HG03135 (cell line): ENCODE results near the gene APOBEC3A.

ENCODE experiments used
- ATAC-seq: cut with Tn5 transposase; IDR thresholded peaks from one replicate; pipeline ENCODE4 v1.9.1; 2021; ENCODE audit warnings: mild to moderate bottlenecking, moderate library complexity; ENCODE audit not compliant: unreplicated experiment

APOBEC3A gene

DNA sequence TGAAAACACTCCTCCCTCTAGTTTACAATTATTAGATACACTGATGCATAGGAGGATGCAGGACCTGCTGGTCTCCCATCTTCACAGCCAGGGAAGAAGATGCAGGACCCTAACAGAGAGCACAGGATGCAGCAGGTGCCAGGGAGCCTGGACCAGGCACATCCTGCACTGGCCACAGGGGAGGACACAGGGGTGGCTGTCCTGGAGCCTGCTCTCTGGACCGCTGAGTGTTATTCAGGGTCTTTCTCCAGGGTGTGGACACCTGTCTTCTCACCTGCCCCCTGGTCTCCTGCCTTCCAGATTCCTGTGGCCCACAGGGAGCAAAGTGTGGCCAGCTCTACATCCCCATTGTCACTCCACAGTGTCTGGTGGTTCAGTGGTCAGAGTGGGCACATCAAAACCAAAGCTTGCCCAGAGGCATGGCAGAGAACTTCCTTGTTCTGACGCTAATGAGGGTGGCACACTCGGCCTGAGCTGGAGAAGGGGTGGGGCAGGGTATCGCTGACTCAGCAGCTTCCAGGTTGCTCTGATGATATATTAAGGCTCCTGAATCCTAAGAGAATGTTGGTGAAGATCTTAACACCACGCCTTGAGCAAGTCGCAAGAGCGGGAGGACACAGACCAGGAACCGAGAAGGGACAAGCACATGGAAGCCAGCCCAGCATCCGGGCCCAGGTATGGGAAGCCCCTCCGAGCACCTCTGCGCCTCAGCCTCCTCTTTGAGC, at the start of gene APOBEC3A:
Gene APOBEC3A, plus strand, starts transcription at position 564 of the 725 bp plus-strand sequence. Its CDS starts 83 bp downstream, at position 647.
- no peak for ATAC-seq

DNA sequence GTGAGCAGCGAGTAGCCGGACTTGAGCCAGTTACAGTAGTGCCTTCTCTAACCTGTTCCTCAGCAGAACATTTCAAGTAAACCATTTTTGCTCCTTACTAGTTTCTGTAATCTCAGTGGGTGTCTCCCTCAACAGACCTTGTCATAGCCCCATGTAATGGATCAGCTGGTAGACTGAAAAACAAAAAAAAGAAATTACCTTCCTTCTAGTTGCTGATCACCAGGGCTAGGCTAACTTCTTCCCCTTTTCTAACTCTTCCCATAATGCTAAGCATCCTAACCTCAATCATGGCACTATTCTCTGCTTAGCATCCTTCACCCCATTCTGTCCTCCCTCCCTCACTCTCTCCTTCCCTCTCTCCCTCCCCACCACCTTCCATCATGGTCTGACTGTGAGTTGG, 49.6 kb upstream of the APOBEC3A start:
- ATAC-seq, result no peak

DNA sequence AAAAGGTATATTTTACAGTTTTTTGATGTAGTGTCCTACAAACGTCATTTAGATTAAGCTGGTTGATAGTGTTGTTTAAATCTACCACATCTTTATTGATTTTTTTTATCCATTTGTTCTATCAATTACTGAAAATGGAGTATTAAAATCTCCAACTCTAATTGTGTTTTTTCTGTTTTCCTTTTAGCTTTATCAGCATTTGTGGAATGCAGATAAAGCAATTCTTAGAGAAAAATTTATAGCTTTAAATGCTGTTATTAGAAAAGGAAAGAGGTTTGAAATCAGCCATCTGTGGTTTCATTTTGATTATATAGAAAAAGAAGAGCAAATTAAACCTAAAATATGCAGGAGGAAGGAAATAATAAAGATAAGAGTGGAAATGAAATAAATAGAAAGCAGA, 46.0 kb upstream of the APOBEC3A start:
- ATAC-seq, result no peak

DNA sequence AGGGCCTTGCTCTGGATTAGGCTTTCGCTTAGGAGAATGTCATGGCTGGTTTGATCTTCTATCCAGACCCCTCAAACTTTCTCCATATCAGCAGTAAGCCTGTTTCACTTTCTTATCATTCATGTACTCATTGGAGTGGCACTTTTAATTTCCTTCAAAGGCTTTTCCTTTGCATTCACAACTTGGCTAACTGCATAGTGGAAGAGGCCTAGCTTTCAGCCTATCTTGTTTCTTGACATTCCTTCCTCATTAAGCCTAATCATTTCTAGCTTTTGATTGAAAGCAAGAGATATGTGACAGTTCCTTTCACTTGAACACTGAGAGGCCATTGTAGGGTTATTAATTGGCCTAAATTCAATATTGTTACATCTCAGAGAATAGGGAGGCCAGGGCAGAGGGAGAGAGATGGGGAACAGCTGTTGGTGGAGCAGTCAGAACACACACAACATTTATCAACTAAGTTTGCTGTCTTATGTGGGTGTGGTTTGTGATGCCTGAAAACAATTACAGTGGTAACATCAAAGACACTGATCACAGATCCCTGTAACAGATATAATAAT, 37.7 kb upstream of the APOBEC3A start:
- ATAC-seq, result no peak

DNA sequence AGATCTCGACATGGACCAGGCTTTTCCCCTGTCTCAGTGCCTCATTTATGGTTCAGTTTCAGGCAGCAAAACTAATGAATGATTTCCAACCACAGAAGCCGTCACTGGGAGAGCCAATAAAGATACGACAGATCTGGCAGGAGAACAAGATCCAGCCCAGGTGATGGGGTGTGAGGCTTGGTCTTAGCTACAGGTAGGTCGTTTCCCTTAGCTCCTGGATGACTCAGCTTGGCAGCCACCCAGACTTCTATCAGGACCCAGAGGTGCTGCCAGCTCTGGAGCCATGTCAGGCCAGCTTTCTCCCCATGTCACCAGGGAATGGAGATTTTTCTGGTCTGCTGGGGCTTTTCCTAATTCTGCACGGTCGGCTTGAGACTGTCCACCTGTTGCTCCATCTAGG, 36.3 kb upstream of the APOBEC3A start:
- no peak for ATAC-seq

DNA sequence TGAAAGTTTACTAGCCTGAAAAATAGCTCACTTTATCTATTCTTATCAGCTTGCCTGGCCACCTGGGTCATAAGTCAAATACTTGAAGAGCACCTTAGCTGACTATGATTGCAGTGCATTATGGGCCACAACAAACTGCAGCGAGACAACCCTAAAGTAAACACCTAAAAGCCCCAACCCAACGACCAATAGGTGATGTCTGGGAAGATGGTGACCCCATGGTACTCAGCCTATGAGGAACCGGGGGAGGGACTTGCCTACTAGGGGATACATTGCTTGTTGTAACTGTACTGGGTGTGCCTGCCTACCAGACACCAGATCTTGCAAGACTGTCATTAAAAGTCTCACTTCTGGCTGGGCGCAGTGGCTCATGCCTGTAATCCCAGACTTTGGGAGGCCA, 35.6 kb upstream of the APOBEC3A start:
- ATAC-seq, result no peak

DNA sequence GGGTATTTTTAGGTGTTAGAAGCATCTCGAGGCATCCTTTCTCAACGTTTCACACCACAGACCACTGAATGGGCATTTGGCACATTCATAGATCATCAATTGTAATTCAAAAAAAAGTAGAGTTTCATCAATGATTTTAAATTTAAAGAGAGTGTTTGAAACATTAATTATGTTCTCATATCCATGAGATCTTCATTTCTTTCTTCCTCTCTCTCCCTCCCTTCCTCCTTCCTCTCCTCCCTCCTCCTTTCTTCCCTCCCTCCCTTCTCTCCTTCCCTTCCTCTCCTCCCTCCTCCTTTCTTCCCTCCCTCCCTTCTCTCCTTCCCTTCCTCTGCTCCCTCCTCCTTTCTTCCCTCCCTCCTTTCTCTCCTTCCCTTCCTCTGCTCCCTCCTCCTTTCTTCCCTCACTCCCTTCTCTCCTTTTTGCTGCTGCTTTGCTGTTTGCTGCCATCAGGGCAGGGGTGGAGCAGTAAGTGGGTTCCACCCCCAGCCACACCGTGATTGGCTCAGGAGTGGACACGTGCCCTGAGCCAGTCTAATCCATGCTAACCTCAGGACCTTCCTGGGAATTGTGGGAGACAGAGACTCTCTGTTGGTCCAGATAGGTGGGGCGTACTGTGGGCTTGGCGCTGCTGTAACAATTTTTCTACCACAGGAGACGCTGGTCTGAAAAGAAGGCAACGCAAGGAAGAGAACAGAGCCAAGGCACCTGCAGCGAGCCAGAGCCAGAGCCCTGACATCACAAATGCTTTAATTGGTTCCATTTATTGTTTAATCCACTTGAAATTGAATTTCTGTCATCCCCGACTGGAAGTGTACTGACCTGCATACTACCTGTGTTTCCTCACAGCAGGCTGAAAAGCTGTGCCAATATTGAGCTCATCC, 33.7 kb upstream of the APOBEC3A start:
- no peak for ATAC-seq

DNA sequence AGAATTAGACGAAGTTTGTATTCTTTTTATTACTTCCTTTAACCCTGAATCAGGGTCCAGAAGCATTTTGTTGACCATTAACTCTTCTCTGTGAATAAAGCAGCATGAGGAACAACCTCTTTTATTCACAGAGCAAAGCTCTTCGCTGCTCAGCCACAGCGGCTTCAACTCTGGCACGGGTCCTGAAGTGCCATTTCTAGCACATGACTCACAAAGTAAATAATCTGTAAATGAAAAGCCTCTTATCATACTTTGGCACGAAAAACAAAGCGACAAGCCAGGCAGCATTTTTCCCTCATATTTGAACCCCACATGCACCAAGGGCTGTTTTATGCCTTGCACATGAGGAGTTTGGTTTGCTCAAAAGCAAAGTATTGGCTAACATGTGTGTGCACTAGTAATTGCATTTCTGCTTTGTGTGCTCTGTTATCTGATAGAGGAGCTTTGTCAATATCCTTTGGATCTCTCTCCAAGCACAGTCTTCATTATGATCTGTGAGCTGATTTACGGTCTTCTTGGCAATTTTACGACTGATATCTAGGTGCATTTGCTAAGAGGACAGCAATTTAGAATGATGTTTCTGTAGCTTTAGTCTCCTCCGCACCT, 33.0 kb upstream of the APOBEC3A start:
- no peak for ATAC-seq

DNA sequence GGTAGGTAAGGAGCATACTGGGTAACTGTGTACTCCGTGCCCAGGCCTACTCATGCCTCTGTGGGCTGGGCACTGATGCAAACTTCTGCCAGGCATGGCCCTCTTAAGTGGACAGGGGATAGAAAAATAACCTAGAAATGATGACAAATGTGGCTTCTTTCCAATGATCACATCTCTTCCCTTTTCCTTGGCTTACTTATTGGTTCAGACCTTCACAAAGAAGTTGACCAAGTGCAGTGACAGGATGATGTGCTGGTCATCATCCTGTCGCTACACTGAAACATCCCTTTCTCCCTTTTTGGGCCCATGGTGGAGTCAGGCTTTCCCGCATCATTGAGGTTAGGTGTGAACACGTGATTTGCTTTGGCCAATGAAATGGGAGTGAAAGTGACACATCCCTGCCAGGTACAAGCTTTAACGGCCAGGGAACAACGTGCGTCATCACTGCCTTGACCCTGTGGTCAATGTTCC, 31.8 kb upstream of the APOBEC3A start:
- no peak for ATAC-seq

DNA sequence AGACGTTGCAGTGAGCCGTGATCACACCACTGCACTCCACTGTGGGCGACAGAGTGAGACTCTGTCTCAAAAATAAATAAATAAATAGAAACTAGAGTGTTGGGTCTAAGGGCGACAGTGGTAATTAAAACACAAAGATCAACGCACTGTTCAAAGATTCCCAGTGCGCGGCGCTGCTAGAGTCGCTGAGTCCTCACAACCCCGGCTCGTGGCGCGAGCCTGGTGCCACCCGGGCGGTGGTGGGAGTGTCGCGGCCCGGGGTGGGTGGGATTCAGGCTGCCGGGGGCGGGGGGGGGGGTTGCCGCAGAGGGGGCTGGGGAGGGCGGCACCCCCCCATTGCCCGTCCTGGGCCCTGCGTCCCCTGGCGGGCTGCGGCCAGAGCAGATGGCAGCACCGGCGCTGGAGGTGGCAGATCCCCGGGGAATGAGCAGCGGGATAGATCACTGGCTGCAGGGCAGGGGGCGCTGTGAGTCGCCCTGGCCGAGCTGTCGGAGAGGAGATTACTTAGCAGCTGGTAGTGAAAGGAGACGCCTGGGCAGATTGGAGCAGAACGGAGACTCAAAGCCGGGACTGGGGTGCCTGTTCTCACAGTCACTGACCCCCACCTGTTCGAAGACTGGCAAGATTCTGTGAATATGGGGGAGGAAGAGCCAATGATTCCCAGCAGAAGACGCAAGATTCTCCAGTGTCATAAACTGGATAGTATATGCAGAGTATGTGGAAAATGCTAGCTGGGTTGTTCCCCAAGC, 30.2 kb upstream of the APOBEC3A start:
- no peak for ATAC-seq

DNA sequence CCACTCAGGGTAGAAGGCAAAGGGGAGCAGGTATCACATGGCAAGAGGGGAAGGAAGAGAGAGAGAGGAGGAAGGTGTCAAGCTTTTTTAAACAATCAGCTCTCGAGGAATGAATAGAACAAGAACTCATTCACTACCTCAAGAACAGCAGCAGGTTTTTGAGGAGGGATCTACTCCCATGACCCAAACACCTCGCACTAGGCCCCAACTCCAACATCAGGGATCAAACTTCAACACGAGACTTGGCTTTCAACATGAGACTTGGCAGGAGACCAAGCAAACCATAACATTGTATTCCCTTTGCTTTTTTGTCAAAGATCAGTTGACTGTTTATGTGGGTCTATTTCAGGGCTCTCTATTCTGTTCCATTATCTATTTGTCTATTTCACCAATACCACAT, 26.9 kb upstream of the APOBEC3A start:
- ATAC-seq, result no peak

DNA sequence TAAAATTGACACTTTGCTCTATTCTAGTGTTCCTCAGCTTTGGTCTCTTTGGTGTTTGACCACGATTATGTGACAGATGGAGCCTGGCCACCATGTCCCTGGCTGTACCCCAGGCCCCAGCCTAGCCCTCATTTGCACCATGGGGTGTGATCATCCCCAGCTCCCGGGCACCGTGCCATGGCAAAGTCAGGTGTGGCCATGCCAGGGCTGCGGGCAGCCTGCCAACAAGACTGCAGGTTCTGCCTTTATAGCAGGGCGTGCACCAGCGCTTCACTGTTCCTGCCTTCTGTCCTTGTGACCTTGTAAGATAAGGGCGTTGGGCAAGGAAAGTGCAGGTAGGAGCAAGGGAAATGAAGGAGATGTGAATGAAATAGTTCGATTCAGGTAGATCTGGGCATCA, 22.4 kb upstream of the APOBEC3A start:
- no peak for ATAC-seq

DNA sequence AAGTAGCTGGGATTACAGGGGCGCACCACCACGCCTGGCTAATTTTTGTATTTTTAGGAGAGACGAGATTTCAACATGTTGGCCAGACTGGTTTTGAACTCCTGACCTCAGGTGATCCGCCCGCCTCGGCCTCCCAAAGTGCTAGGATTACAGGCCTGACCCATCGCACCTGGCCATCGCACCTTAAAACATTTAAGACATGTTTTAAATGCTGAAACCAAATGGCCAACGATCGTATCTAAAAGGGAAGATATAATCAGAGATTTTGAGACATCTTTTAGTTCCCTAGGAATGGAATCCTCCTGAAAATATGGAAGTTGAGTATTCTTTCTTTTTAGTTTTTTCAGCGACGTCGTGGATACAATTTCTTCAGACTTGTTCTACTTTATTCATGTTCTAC, 21.8 kb upstream of the APOBEC3A start:
- ATAC-seq, result no peak

DNA sequence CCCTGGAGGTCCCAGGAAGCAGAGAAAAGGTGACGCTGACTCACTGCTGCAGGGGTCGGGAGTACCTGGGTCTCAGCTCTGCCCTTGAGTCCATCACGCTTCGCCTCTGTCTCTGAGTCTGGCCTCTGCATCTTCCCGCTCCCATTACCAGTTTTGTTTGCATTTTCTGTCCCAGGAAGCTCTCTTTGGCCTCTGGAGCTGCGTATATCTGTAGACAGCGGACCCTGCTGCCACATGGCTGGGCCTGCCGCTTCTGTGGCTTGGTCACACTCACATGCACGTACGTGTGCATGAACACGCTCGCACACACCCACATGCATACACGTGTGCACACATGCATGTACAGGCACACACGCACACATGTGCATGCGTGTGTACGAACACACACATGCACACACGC, 20.8 kb upstream of the APOBEC3A start:
- no peak for ATAC-seq

DNA sequence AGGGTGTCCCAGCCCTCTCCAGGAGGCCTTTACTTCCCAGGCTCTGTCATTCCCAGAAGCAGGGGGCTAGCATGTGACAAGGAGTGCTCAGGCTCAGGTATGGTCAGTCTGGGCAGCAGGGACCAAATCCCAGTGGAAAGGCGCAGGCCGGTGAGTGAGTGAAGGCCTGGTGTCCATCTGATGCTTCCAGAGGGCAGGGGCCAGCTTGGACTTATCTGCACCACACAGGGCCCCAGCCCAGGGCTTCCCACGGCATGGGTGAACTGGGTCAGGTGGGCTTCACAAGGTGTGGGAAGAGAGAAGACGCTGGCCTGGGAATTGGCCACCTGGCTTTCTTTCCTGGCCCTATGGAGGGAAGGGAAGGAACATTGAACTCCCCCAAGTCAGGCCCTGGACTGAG, 20.4 kb upstream of the APOBEC3A start:
- ATAC-seq, result no peak

DNA sequence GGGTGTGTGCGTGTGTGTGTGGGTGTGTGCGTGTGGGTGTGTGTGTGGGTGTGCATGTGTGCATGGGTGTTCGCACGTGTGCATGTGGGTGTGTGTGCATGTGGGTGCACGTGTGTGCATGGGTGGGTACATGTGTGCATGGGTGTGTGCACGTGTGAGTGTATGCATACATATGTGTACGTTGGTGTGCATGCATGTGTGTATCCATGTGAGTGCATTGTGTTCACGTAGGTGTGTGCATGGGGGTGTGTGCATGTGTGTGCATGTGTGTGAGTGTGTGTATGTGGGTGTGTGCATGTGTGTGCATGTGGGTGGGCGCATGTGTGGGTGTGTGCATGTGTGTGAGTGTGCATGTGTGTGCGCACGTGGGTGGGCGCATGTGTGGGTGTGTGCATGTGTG, 19.9 kb upstream of the APOBEC3A start:
- ATAC-seq, result no peak

DNA sequence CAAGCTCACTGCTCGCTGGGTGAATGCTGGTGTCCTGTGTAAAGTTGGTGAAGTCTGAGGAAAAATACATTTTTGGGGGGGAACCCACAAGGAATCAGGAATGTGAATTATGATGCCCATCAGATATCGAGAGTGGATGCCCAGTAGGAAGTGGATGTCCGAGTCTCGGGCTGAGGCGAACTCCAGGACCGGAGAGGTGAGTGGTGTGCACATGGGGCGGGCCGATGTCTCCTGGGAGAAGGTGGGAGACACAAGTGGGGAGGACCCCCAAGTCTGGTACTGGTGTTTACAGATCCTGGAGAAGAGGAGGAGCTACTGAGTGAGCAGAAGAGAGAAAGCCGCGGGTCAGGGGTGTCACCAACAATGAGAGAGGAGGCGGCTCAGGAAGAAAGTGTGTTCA, 19.2 kb upstream of the APOBEC3A start:
- ATAC-seq, result no peak

DNA sequence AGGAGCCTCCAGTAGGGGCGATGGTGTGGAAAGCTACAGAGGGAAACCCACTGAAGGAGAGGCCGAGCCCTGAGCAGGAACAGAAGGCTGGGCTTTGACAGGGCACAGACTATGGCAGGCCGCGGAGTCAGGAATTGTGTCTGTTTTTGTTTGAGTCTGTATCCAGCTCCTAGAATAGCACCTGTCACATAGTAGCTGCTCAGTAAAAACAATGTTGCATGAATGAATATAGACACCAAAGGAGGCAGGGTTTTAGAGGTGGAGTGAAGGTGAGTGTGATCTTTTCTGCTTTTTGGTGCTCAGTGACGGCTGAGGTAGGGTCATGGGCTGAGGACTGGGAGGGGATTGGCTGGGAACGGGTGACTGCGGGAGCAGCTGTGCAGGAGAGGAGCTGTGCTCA, 18.5 kb upstream of the APOBEC3A start:
- ATAC-seq, result no peak

DNA sequence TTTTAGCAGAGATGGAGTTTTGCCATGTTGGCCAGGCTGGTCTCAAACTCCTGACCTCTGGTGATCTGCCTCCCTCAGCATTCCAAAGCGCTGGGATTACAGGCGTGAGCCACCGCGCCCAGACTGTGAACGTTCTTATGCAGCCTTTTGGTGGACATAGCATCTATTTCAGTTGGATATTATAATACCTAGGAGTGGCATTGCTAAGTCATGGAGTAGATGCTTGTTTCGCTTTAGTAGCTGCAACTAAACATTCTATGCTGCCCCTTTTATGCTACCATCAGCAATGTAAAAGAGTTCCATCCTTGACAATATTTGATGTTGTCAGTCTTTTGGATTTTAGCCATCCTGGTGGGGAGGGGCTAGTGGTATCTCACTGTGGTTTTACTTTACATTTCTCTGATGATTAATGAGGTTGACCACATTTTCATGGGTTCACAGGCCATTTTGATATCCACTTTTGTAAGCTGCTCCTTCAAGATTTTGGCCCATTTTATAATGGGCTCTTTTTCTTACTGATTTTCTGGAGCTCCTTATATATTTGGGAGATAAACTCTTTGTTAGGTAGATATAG, 16.5 kb upstream of the APOBEC3A start:
- no peak for ATAC-seq

DNA sequence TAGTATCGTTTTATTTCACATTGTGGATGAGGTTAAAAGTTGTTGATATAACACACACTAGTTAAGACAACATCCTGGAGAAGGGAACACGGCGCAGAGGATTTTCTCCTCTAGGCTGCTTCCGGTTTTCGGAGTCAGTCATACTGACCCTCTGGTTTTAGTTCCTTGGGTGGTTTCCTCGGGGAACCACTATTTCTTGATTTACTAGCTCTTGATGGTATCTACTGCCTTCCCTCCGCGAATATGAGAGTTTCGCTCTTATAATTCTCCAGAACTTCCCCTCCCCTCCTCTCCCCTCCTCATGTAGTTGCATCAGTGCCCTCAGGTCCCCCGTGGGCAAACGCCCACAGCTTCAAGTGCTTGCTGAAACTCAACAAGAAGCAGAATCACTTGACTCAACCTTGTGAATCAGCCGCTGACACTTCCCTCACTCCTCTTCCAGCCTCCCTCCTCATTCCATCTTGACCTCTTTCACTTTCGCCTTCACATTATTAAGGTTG, 15.9 kb upstream of the APOBEC3A start:
- ATAC-seq, result peak; percentile 74
